ACHN (cell line): Measurements from ENCODE around the gene FOXP1.
A peak's percentile ranks its signal among the peaks of the same experiment; 100 is the strongest.

Experiments
- DNase-seq: peaks from one replicate; pipeline ENCODE4 v3.0.0-alpha.2; 2015
- in situ Hi-C: cut with HindIII; loops from 2 replicates; pipeline ENCODE4 v1.10.0; 2017; ENCODE audit warnings: low sequenced_read_pairs, low pct_ligation_motif_present, low pct_unique_long_range_greater_than_20kb

FOXP1 gene

DNA sequence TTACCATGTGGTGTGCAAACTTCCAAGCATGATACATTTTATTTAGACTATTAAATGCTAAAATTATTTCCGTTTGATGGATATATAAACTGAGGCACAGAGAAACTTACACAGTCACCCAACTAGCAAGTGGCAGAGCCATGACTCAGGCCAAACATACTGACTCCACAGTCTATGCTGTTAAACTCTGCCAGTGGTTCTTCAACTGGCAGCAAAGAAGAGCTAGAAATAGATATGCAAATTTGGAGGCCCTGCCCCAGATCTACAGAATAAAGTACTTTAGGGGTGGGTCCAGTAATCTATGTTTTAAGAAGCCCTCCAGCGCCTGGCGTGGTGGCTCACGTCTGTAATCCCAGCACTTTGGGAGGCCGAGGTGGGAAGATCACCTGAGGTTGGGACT, 400.0 kb downstream of the FOXP1 start:
- in situ Hi-C loops = no loop called here
- no peak for DNase-seq

DNA sequence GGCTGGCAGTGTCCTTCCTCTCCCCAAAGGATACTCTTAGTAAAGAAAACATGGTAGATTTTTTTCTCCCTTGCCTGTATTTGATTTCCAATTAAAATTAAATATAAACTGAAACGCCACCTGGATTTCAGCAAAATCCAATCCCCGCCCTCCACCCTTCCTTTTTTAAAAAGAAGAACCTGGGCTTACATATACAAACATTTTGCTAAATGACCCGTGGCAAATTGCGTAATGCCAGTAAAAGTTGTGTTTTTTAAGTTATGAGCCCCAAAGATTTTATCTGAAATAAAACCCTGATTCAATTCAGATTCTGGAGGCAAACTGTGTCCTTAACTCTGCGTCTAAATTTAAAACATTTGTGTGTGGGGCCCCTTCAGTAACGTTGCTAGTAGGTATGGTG, 403.0 kb downstream of the FOXP1 start:
- in situ Hi-C loops = no loop called here
- DNase-seq = no peak

DNA sequence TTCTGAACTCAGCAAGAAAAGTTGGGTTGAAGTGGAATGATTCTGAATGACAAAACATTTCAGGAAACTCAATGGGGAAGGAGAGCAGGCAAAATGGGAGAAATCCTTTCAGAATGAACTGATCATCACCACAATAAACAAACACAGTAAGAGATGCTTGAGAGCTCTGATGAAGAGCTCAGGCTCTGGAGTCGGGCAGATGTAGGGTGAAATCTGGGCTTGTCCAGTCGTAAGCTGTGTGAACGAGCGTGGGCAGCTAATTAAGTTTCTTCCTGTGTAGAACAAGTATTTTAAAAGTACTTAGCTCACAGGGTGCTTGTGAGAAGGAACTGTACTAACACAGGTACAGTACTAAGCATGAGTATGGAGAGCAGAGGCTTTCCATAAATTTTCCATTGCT, 406.2 kb downstream of the FOXP1 start:
- in situ Hi-C loops = no loop called here
- no peak for DNase-seq

DNA sequence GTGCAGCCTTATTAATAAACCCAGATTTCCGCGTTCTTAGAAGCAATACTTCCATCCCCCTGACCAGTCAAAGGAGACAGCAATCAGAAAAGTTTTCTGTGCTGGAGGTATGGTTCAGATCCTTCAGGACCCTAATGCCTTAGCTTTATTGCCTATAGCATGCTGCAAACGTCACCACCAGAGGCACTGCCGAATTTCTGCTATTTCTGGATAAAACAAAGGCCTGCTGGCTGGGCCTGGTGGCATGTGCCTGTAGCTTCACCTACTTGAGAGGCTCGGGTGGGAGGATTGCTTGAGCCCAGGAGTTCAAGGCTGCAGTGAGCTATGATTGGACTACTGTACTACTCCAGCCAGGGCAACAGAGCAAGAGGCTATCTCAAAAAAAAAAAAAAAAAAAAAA, 407.2 kb downstream of the FOXP1 start:
- in situ Hi-C loops = no loop called here

DNA sequence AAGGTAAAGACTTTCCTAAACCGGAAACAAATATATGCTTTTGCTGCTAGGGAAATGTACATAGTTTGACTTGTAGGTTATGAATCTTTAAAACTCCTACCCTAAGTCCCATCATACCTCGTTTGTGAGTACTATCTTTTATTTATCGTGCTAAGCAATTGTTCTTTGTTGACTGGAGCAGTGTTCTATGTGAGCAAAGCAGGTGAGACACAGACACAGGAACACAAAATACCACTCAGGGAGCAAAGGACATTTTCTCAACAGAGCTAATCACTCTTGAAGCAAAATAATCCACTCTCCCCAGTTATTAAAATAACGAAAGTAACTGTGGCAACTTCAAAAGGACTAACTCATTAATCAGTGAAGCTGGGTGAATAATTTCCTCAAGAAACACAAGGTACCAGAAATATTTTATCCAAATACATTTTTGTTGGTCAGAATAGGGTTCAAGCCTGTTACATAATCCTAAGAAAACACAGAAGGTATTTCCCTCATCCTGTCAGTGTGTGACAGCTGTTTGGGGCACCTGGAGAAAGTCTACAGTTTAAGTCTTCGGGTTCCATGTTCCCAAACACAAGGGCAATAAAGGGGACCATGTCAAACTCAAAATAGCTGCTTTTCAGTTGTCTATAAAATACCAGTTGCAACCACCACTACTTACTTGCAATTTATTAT, 407.7 kb downstream of the FOXP1 start:
- in situ Hi-C loops = no loop called here
- DNase-seq = no peak

More for the DNA sequence above, 407.2 kb downstream of the FOXP1 start:
- DNase-seq = no peak

DNA sequence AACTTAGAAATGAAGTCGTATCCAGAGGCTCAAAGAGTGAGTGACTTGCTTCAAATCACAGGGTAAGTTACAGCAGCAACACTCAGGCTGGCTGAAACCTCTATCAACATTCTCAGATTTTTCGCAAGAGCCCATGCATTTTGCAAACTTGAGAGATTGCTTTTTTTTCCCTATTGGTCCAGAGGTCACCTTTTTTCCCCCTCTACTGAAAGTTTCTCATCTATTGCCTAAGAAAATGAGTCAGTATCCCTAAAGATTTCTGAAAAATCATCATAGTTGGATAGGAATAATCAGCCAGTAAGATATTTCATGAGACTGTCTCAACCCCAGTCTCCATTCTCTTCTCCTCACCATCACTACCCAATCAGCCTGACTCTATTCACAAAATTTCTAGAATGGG, 410.6 kb downstream of the FOXP1 start:
- in situ Hi-C loops = no loop called here
- DNase-seq = no peak

DNA sequence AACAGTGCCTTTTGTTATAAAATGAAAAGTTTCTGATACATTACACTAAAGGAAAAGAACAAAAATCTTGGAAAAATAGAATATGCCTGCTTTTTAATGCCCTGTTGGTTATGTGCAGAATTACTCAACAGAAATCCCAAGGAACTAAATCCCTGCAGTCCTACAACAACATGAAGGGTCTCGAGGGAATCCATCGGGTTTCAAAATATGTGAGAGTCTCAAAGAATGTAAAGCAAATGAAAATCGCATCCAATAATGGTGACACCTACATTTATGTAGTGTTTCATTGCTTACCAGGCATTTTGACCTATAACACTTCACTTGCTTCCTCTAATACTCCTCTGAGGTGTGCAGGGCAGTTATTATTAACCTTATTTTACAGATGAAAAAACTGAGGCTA, 411.3 kb downstream of the FOXP1 start:
- in situ Hi-C loops = no loop called here
- no peak for DNase-seq

DNA sequence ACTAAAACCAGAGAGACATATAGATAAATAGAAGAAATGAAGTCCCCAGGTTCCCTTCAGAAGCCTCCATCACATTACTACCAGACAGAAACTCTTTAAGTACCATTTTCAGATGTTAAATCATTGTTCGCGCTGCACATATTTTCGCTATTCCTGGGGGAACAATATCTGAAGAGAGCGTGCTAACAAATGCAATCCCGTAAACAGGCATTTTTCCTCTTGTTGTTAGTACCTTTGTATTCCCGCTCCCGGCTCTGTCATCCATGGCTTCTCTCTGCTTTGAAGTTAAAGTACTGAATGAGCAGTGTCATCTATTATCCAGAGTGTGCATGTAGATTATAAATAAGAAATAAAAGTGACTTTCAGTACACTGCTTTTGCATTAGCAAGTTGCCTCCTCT, 412.3 kb downstream of the FOXP1 start:
- DNase-seq = no peak
- in situ Hi-C loops = no loop called here

DNA sequence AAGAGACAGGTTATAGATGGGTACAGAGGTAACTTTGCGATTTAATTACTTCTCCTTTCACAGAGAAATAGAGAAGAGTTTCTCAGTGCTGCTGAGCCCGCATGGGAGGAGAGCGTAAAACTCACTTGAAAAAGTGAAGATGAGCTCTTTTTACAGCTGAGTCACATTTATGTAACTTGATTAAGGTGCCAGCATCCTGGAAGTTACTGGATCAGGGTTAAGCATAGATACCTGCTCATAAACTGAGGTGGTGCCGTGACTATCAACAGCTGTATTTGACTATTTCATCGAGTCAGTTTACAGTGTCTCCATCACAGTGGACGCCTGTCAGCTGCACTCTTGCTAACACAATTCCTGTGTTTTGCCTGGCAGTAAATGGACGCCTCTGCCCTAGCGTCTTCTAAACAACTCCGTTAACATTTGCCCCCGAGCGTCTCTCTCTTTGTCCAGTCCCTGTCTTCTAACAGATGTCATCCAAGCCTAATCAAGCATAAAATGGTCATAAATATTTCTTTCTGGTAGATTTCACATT, 414.6 kb downstream of the FOXP1 start:
- DNase-seq = no peak
- in situ Hi-C loops = no loop called here

DNA sequence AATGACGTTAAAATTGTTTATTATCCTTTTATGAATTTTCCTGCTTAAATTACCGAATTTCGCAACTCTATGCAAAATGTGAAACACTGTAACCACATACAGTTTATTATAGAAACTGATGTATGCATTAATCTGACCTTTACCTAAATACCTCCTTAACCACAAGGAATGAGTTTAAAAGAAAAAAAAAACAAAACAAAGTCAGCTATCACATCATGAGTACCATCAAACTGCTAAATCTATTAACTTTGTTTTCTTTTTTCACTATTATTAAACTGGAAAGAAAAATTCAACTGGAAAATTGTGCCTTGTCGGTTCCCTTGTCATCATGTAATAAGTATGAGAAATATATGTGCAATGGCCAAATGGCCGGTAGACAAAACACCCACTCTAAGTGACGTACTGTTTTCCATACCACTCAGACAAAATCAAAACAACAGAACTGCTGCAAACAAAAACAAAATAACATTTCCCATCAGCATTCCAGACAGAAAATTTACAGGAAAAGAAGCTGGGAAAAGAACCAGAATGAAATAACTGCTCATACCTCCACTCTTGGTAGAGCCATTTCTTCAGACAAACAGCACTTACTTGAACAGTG, 415.3 kb downstream of the FOXP1 start:
- DNase-seq = no peak
- in situ Hi-C loops = no loop called here

DNA sequence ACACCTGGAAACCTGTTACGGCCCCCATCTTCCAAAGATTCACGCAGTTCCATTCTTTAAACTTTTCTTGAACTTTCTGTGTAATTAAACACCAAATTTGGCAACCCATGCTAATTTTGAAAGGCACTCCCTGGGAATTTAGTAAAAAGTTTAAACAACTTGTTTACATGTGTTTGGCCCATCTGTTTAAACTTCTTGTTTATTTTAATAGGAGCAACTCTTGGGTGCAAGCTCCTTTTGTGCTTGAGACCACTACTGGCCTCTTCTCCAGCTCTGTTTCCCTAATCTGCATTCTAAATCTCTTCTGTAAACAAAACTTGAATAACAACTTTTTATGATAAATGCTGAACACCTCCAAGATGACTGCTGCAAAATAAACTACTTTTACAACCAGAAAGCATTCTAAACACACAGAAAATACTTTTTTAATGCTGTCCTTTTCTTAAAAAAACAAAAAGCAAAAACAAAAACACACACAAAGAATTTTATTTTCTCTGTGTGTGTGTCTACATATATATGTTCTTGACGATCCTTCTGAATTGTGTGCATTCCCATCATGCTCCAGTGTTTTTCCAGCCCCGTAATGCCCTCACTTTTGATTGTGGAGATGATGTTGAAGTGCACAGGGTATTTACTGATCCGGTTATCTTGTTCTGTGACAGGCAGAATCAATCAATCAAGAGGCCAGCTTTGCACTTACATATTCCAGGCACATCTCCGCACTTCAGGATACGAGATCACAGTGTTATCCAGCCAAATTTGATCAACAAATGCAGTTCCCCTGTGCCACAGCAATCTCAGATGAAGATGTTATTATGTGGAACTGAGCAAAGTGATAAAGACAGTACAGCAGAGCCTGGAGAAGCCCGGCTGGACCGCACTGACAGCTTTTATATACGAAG, 416.9 kb downstream of the FOXP1 start:
- DNase-seq = no peak
- in situ Hi-C loops = no loop called here

DNA sequence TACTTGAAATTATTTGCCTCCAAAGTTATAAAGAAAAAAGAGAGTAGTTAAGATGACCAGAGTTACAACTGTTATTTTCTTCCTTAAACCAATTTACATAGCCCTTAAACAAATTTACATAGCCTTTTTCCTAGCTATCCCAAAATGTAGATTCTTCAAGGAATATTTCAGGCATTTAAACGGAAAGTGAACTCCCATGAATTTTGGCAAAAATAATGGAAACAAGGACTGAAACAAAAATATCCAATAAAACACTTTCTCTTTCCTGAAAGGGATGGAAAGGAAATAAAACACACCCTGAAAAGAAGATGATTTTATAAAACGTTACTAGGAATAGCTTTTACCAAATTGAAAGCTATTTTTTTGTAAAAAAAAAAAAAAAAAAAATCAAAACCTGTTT, 418.6 kb downstream of the FOXP1 start:
- no peak for DNase-seq
- in situ Hi-C loops = no loop called here

DNA sequence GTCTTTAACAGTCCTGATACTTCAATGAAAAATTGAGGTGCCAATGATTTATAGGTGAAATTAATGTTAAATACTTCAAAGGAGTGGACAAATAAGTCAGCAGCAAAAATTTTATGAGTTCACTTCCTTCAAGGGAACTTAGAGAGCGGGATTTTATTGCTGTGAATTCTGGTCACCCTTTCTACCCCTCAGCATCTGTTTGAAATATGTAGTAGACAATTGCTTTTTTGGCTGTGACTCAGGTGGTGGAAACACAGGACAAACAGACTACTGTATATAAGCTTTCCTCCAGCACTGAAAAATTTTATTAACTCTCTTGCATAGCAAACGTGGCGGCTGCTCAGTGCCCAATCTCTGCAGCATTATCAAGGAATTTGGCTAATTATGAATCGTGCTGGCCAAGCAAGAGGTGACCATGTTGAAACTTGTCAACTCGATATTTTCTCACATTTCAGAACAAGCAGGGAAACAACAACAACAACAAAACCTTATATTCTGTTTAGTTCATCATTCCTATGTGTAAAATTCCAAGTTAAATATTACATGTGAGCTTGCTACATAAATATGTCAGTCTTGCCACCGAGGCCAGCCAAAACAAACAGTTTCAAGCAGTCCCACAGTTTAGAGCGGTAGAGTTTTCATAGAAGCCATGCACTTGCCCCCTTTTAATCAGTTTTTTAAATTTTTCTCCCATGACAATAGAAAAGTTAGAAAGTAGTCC, 420.2 kb downstream of the FOXP1 start:
- DNase-seq = no peak
- in situ Hi-C loops = no loop called here

DNA sequence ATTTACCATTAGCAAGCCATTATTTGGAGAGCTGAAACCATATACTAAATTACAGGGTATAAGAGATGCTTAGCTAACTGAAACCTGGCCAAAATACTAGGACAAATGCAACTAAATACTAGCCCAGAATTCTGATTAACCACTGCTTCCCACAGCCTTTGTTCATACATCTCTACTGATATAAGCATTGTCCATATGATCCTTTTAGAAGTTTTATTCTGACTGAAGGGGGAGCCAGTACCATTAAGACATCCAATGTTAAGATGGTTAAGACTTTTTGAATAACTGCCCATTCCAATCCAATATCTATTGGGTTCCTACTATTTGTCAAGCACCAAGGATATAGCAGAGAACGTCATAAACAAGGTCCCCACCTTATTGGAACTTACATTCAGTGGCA, 421.3 kb downstream of the FOXP1 start:
- in situ Hi-C loops = no loop called here

DNA sequence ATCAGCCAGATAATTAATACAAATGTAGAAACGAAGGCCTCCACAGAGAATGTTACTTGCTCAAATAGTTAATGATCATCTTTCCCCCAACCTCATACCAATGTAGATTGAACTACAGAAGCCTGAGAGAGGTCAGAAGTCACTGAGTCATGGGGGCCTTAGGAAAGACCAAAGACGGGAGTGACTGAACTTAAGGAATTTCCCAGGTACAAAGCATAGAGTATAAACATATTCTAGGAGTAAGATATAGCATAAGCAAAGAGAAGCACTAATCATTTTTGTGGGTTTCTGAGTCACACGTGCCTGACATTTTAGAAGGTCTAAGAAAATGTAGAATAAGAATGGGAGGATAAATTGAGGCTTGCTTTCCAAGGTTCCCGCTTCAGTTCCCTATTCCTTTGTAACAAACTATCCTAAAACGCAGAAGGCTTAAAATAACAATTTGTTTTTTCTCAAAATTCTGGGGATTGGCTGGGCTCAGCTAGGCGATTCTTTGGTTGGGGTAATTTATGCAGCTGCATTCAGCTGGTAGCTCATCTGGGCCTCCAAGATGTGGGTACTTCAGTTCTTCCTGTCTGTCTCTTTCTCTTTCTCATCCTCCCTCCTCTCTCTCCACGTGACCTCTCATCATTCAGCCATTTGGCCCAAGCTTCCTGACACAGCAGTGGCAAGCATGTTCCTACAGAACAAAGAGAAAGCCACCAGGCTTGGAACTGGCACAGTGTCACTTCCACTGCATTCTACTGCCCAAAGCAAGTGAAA, 422.6 kb downstream of the FOXP1 start:
- DNase-seq = peak; percentile 82
- in situ Hi-C loops = no loop called here

More for the DNA sequence above, 421.3 kb downstream of the FOXP1 start:
- DNase-seq = peak; percentile 15

DNA sequence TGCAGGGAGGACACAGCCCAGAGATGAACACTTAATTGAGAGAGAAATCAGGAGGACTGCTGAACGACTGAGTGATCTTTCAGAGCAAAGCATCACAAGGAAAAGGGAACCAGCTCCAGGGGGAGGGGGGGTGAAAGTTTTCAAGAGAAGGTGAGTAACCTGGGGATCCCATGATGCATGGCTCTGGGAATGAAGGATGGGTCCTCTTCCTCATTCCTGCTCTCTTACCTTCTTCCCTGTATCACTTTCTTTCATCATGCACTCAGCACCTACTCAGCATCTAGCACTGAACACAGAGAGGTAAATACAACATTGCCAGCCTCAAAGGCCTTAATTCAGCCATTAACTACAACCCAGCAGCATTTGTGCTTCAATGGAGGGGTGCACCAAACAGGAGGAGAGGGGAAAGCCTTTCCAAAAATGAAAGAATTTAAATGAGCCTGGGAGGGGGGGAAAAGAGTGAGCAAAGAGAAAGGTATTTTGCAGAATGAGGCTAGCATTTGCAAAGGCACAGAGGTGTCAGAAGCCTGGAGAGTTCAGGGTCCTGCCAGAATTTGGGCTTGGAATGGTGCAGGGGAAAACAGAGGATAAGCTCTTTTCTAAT, 427.4 kb downstream of the FOXP1 start:
- in situ Hi-C loops = no loop called here
- DNase-seq = no peak

DNA sequence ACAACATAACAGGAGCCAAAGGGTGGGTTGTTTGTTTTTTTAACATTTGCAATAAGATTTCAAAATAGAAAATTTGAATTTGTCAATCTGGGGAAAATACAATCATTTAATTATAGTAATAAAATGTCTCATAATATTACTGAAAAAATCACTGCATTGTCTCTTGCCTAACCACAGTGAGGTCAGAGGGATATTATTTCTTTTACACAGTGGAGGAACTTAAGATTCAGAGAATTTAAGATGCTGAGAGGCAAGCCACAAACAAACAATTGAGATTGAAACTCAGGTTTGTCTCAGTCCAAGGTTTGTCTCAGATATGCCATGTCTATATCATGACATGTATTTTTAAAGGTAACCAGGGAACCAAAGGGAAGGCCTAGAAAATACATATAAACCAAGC, 428.7 kb downstream of the FOXP1 start:
- DNase-seq = no peak

DNA sequence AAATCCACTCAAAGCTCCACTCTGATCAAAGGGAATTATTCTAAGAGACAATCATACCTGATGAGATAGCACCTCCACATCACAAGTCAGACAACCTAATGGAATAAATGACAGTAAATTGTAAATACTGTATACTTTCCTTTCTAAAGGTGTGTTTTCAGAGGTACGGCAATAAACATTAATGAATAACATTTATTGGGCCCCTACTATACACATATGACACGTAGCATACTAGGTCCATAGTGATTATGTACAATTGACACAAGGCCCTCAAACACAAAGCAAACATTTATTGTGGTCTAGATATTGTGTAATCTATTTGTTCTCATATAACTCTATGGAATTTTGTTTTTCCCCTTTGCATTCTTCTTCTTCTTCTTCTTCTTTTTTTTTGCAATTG, 429.8 kb downstream of the FOXP1 start:
- no peak for DNase-seq
- in situ Hi-C loops = no loop called here

More for the DNA sequence above, 428.7 kb downstream of the FOXP1 start:
- in situ Hi-C loops = no loop called here
